Activated naive CD8-positive, alpha-beta T cell treated with anti-CD3 and anti-CD28 coated beads, Interleukin-2, amount 10 ng/mL, durations not matched to agents 7 days and 5 days (primary cell): Measurements from ENCODE around the gene TMED3. TPM values are rescaled to one million over a fixed set of nuclear protein-coding genes. Genes with fewer than 3 reads are reported as not detected.

Experiments
- ATAC-seq: fragments of 150-1000 bp; cut with Tn5 transposase; one replicate; pipeline ENCODE4 v1.10.0; 2021; ENCODE audit warnings: low read depth, moderate library complexity
- POLR2A ChIA-PET: fragments of 350-600 bp; sonication (Branson Sonifier 250); formaldehyde crosslinking; loops from one replicate; lab custom pipeline; 2021; ENCODE audit warnings: antibody characterized with exemption; lab: Charles Lee
- DNase-seq: peaks from one replicate; pipeline ENCODE4 v3.0.0; 2021
- H3K27ac Mint-ChIP-seq: one replicate; pipeline ENCODE4 v1.8.0; 2022; ENCODE audit warnings: mild to moderate bottlenecking, mixed read lengths
- H3K27me3 Mint-ChIP-seq: one replicate; pipeline ENCODE4 v1.8.0; 2022; ENCODE audit warnings: mild to moderate bottlenecking, moderate library complexity, mixed read lengths
- H3K36me3 Mint-ChIP-seq: one replicate; pipeline ENCODE4 v1.8.0; 2021; ENCODE audit warnings: mild to moderate bottlenecking, mixed read lengths
- H3K4me1 Mint-ChIP-seq: one replicate; pipeline ENCODE4 v1.8.0; 2021; ENCODE audit warnings: mixed read lengths
- H3K4me3 Mint-ChIP-seq: one replicate; pipeline ENCODE4 v1.8.0; 2022; ENCODE audit warnings: mild to moderate bottlenecking, moderate library complexity, mixed read lengths
- H3K9me3 Mint-ChIP-seq: one replicate; pipeline ENCODE4 v1.8.0; 2021; ENCODE audit warnings: mixed read lengths
- total RNA-seq, 2 experiments: library from RNA; stranded (reverse); gene quantifications; one replicate each; pipeline ENCODE4 v1.2.3, GENCODE V29; 2021

TMED3 gene
- total RNA-seq, 2 experiments from 2014 or later, result 31.8 to 34.2 TPM

GRCh38 chr15:79332824-79333510, 22.1 kb downstream of the TMED3 start:
- no peak overlapping the region for H3K27ac Mint-ChIP-seq
- no peaks in the 10 kb centered on the region for H3K27me3 Mint-ChIP-seq
- peaks cover 11% of the 10 kb centered on the region for H3K36me3 Mint-ChIP-seq
- peaks cover 1% of the 10 kb centered on the region for H3K4me1 Mint-ChIP-seq
- DNase-seq (no peak), ATAC-seq (no peak)
- no peak overlapping the region for H3K4me3 Mint-ChIP-seq
- POLR2A ChIA-PET, result no interaction called here
- H3K9me3 Mint-ChIP-seq, result no peaks in the 10 kb centered on the region

GRCh38 chr15:79337591-79337990, 26.7 kb downstream of the TMED3 start:
- POLR2A ChIA-PET, result interaction anchor here (0.9 kb wide), 1 partner anchor 27 kb away, joined by 3 read pairs; the partner anchor contains the start of gene TMED3
- H3K27me3 Mint-ChIP-seq, result no peaks in the 10 kb centered on the region
- H3K4me1 Mint-ChIP-seq, result peaks cover 2% of the 10 kb centered on the region
- H3K9me3 Mint-ChIP-seq, result no peaks in the 10 kb centered on the region
- no peaks in the 10 kb centered on the region for H3K36me3 Mint-ChIP-seq
- no peak overlapping the region for H3K4me3 Mint-ChIP-seq
- H3K27ac Mint-ChIP-seq, result no peak overlapping the region
- ATAC-seq (no peak), DNase-seq (no peak)

GRCh38 chr15:79339588-79340314, 28.8 kb downstream of the TMED3 start:
- Mint-ChIP-seq H3K27me3 (no peaks in the 10 kb centered on the region), H3K4me1 (peaks cover 2% of the 10 kb centered on the region), H3K4me3 (no peak overlapping the region), H3K36me3 (no peaks in the 10 kb centered on the region), H3K27ac (no peak overlapping the region), H3K9me3 (no peaks in the 10 kb centered on the region)
- ATAC-seq (no peak), DNase-seq (no peak)
- POLR2A ChIA-PET, result no interaction called here

- no peak overlapping the region for H3K4me3 Mint-ChIP-seq
- POLR2A ChIA-PET, result no interaction called here
Observed at GRCh38 chr15:79340315-79340602, 29.3 kb downstream of the TMED3 start.

GRCh38 chr15:79341396-79341795, 30.5 kb downstream of the TMED3 start:
- no peaks in the 10 kb centered on the region for H3K9me3 Mint-ChIP-seq
- ATAC-seq (no peak), DNase-seq (no peak)
- H3K27me3 Mint-ChIP-seq, result no peaks in the 10 kb centered on the region
- H3K27ac Mint-ChIP-seq, result no peak overlapping the region
- POLR2A ChIA-PET, result no interaction called here
- H3K4me1 Mint-ChIP-seq, result peaks cover 2% of the 10 kb centered on the region
- no peak overlapping the region for H3K4me3 Mint-ChIP-seq
- no peaks in the 10 kb centered on the region for H3K36me3 Mint-ChIP-seq

More at GRCh38 chr15:79340315-79340602, 29.3 kb downstream of the TMED3 start:
- no peaks in the 10 kb centered on the region for H3K27me3 Mint-ChIP-seq
- no peak for ATAC-seq
- no peaks in the 10 kb centered on the region for H3K36me3 Mint-ChIP-seq
- no peak for DNase-seq
- no peaks in the 10 kb centered on the region for H3K9me3 Mint-ChIP-seq
- H3K4me1 Mint-ChIP-seq, result peaks cover 2% of the 10 kb centered on the region
- no peak overlapping the region for H3K27ac Mint-ChIP-seq

- POLR2A ChIA-PET, result no interaction called here
- no peaks in the 10 kb centered on the region for H3K36me3 Mint-ChIP-seq
- no peak for ATAC-seq
Observed at GRCh38 chr15:79349525-79349924, 38.6 kb downstream of the TMED3 start.

GRCh38 chr15:79352206-79352605, 41.3 kb downstream of the TMED3 start:
- Mint-ChIP-seq H3K27ac (no peak overlapping the region), H3K9me3 (no peaks in the 10 kb centered on the region), H3K36me3 (no peaks in the 10 kb centered on the region), H3K4me1 (no peaks in the 10 kb centered on the region), H3K4me3 (no peak overlapping the region), H3K27me3 (no peaks in the 10 kb centered on the region)
- ATAC-seq, result no peak
- DNase-seq, result no peak
- POLR2A ChIA-PET, result no interaction called here

More at GRCh38 chr15:79349525-79349924, 38.6 kb downstream of the TMED3 start:
- Mint-ChIP-seq H3K4me1 (no peaks in the 10 kb centered on the region), H3K27ac (no peak overlapping the region), H3K27me3 (no peaks in the 10 kb centered on the region), H3K4me3 (no peak overlapping the region), H3K9me3 (no peaks in the 10 kb centered on the region)
- DNase-seq, result no peak

- Mint-ChIP-seq H3K27ac (no peak overlapping the region), H3K4me3 (no peak overlapping the region), H3K36me3 (peaks cover 3% of the 10 kb centered on the region), H3K4me1 (no peaks in the 10 kb centered on the region), H3K9me3 (no peaks in the 10 kb centered on the region), H3K27me3 (no peaks in the 10 kb centered on the region)
- ATAC-seq, result no peak
- POLR2A ChIA-PET, result no interaction called here
- DNase-seq, result no peak
Observed at GRCh38 chr15:79357566-79357965, 46.7 kb downstream of the TMED3 start.

- peaks cover 3% of the 10 kb centered on the region for H3K36me3 Mint-ChIP-seq
- POLR2A ChIA-PET, result no interaction called here
- H3K9me3 Mint-ChIP-seq, result no peaks in the 10 kb centered on the region
- no peaks in the 10 kb centered on the region for H3K4me1 Mint-ChIP-seq
- H3K4me3 Mint-ChIP-seq, result no peak overlapping the region
- ATAC-seq (no peak), DNase-seq (no peak)
- no peaks in the 10 kb centered on the region for H3K27me3 Mint-ChIP-seq
- no peak overlapping the region for H3K27ac Mint-ChIP-seq
Observed at GRCh38 chr15:79358069-79358468, 47.2 kb downstream of the TMED3 start.

- H3K27ac Mint-ChIP-seq, result no peak overlapping the region
- peaks cover 1% of the 10 kb centered on the region for H3K36me3 Mint-ChIP-seq
- no peaks in the 10 kb centered on the region for H3K27me3 Mint-ChIP-seq
- DNase-seq (no peak), ATAC-seq (no peak)
- POLR2A ChIA-PET, result no interaction called here
- H3K4me3 Mint-ChIP-seq, result no peak overlapping the region
- H3K9me3 Mint-ChIP-seq, result no peaks in the 10 kb centered on the region
- no peaks in the 10 kb centered on the region for H3K4me1 Mint-ChIP-seq
Observed at GRCh38 chr15:79364571-79365240, 53.8 kb downstream of the TMED3 start.

- ATAC-seq (no peak), DNase-seq (no peak)
- Mint-ChIP-seq H3K27me3 (no peaks in the 10 kb centered on the region), H3K4me3 (no peak overlapping the region), H3K4me1 (no peaks in the 10 kb centered on the region), H3K36me3 (peaks cover 1% of the 10 kb centered on the region), H3K9me3 (no peaks in the 10 kb centered on the region), H3K27ac (no peak overlapping the region)
- POLR2A ChIA-PET, result no interaction called here
Observed at GRCh38 chr15:79365765-79366164, 54.9 kb downstream of the TMED3 start.

- no peak for DNase-seq
- Mint-ChIP-seq H3K27ac (no peak overlapping the region), H3K36me3 (no peaks in the 10 kb centered on the region), H3K9me3 (no peaks in the 10 kb centered on the region), H3K27me3 (no peaks in the 10 kb centered on the region), H3K4me3 (no peak overlapping the region), H3K4me1 (no peaks in the 10 kb centered on the region)
- POLR2A ChIA-PET, result no interaction called here
- ATAC-seq, result no peak
Observed at GRCh38 chr15:79366691-79367090, 55.8 kb downstream of the TMED3 start.

- Mint-ChIP-seq H3K27me3 (no peaks in the 10 kb centered on the region), H3K36me3 (no peaks in the 10 kb centered on the region), H3K9me3 (no peaks in the 10 kb centered on the region), H3K4me1 (peaks cover 4% of the 10 kb centered on the region), H3K4me3 (no peak overlapping the region), H3K27ac (no peak overlapping the region)
- POLR2A ChIA-PET, result no interaction called here
- ATAC-seq (no peak), DNase-seq (no peak)
Observed at GRCh38 chr15:79370716-79371115, 59.8 kb downstream of the TMED3 start.

GRCh38 chr15:79371591-79371990, 60.7 kb downstream of the TMED3 start:
- peaks cover 4% of the 10 kb centered on the region for H3K4me1 Mint-ChIP-seq

More at GRCh38 chr15:79371591-79371990, 60.7 kb downstream of the TMED3 start:
- Mint-ChIP-seq H3K4me3 (no peak overlapping the region), H3K36me3 (no peaks in the 10 kb centered on the region), H3K27me3 (no peaks in the 10 kb centered on the region), H3K9me3 (no peaks in the 10 kb centered on the region), H3K27ac (no peak overlapping the region)
- ATAC-seq, result no peak
- no peak for DNase-seq
- POLR2A ChIA-PET, result no interaction called here
